ENCODE measurements around the gene NUDCD3. TPM values are rescaled to one million over a fixed set of nuclear protein-coding genes. Genes with fewer than 3 reads are reported as not detected.

Gene NUDCD3
- total and polyA plus RNA-seq, 2 of the 8 experiments (the other 6 are each of a cell fraction or from before 2014, with no cell fraction given) = 35.2 to 93.7 TPM

GRCh38 chr7:44386139-44386913 is 104.1 kb downstream of the NUDCD3 start (continued):
- no peak for TF ChIP-seq ATF3 (IDR thresholded peaks at IDR 0.05; ENCODE audit: insufficient read depth, low read depth, low read length)
- TF ChIP-seq BCL11A (IDR thresholded peaks at IDR 0.05; ENCODE audit: low read depth in 2 of 2, low read length in 2 of 2) = no peak

Measured in H1 (cell line).